HFFc6 (cell line): Measurements from ENCODE around the gene PLEK2. TPM values are rescaled to one million over a fixed set of nuclear protein-coding genes. Genes with fewer than 3 reads are reported as not detected.

Source experiments
- DNase-seq: peaks from one replicate; pipeline ENCODE4 v3.0.0-alpha.2; 2018
- H3K27ac Mint-ChIP-seq: 2 replicates; pipeline ENCODE4 v1.8.0; 2020; ENCODE audit warnings: mild to moderate bottlenecking, mixed read lengths
- H3K27me3 Mint-ChIP-seq: 2 replicates; pipeline ENCODE4 v1.8.0; 2021; ENCODE audit warnings: mild to moderate bottlenecking, moderate library complexity, mixed read lengths; ENCODE audit not compliant: insufficient read depth
- H3K36me3 Mint-ChIP-seq: 2 replicates; pipeline ENCODE4 v1.8.0; 2021; ENCODE audit warnings: low read depth, mixed read lengths
- H3K4me1 Mint-ChIP-seq: 2 replicates; pipeline ENCODE4 v1.8.0; 2020; ENCODE audit warnings: low read depth, mixed read lengths
- H3K4me3 Mint-ChIP-seq: 2 replicates; pipeline ENCODE4 v1.8.0; 2020; ENCODE audit warnings: mild to moderate bottlenecking, moderate library complexity, mixed read lengths
- H3K9me3 Mint-ChIP-seq: 2 replicates; pipeline ENCODE4 v1.8.0; 2020; ENCODE audit warnings: mild to moderate bottlenecking, mixed read lengths
- CTCF ChIP-seq: fragments of 200-600 bp; sonication (generic); IDR thresholded peaks from 2 replicates; pipeline ENCODE4 v1.5.0; 2021; ENCODE audit warnings: antibody characterized with exemption, mild to moderate bottlenecking
- long read RNA-seq: library from polyadenylated mRNA; unstranded; transcript quantifications from one replicate; pipeline ENCODE4 v2.0.0, GENCODE V29; 2019
- total RNA-seq, 6 experiments: library from RNA; stranded (reverse); fragmentation: NEBNext Ultra II Directional; extraction: Animal tissue kit (Norgen Biotek cat#: 25700); gene quantifications; 2 replicates in 1 of 6; 3 replicates in 5 of 6; pipeline ENCODE4 v1.2.3, GENCODE V29; 2021

Gene PLEK2
- total RNA-seq: 10 to 100 TPM in 5 of 6 experiments, 1 to 10 TPM in 1; 8.7 to 23.8 (median 19.5) TPM
- long read RNA-seq, transcript PLEK2-201 (9 exons, 1,549 nt): major isoform, 14 of 22 reads
- long read RNA-seq, partial matches to known transcripts: 2 of 22 reads
- long read RNA-seq, other reads (novel, unspliced or antisense): 6 of 22 reads

- no peak for DNase-seq
- H3K4me3 Mint-ChIP-seq: peak within 1 kb of the TSS; percentile 83
- no peak for TF ChIP-seq CTCF
- peak within 1 kb of the TSS; percentile 67 for H3K27ac Mint-ChIP-seq
- H3K4me1 Mint-ChIP-seq: peaks cover 50% of the 10 kb centered on the region
- H3K9me3 Mint-ChIP-seq: no peaks in the 10 kb centered on the region
- H3K36me3 Mint-ChIP-seq: no peaks in the 10 kb centered on the region
- peaks cover 4% of the 10 kb centered on the region; the same call in 1 of the 2 replicates for H3K27me3 Mint-ChIP-seq
Observed at GRCh38 chr14:67411820-67412421, at the start of gene PLEK2. TSS of gene PLEK2 (minus strand) at chr14:67412165. CDS start at chr14:67412059, 106 bp downstream.

GRCh38 chr14:67461341-67461985, 49.5 kb upstream of the PLEK2 start:
- no peak for TF ChIP-seq CTCF
- Mint-ChIP-seq H3K4me3 (no peak overlapping the region), H3K27ac (no peak overlapping the region), H3K9me3 (no peaks in the 10 kb centered on the region), H3K27me3 (peaks cover 43% of the 10 kb centered on the region), H3K36me3 (no peaks in the 10 kb centered on the region), H3K4me1 (no peaks in the 10 kb centered on the region)
- no peak for DNase-seq

- Mint-ChIP-seq H3K4me1 (no peaks in the 10 kb centered on the region), H3K27ac (no peak overlapping the region), H3K9me3 (no peaks in the 10 kb centered on the region), H3K27me3 (peaks cover 33% of the 10 kb centered on the region), H3K36me3 (no peaks in the 10 kb centered on the region), H3K4me3 (no peak overlapping the region)
- no peak for DNase-seq
- no peak for TF ChIP-seq CTCF
Observed at GRCh38 chr14:67459336-67459735, 47.4 kb upstream of the PLEK2 start.

GRCh38 chr14:67457782-67458181, 45.8 kb upstream of the PLEK2 start:
- Mint-ChIP-seq H3K27ac (no peak overlapping the region), H3K4me3 (no peak overlapping the region), H3K4me1 (no peaks in the 10 kb centered on the region), H3K9me3 (no peaks in the 10 kb centered on the region), H3K36me3 (no peaks in the 10 kb centered on the region), H3K27me3 (peaks cover 42% of the 10 kb centered on the region)
- no peak for DNase-seq
- no peak for TF ChIP-seq CTCF

GRCh38 chr14:67456732-67457131, 44.8 kb upstream of the PLEK2 start:
- H3K36me3 Mint-ChIP-seq: no peaks in the 10 kb centered on the region
- no peaks in the 10 kb centered on the region for H3K9me3 Mint-ChIP-seq
- no peak overlapping the region for H3K4me3 Mint-ChIP-seq
- no peak overlapping the region for H3K27ac Mint-ChIP-seq
- no peak for TF ChIP-seq CTCF
- H3K27me3 Mint-ChIP-seq: peaks cover 43% of the 10 kb centered on the region
- no peak for DNase-seq
- H3K4me1 Mint-ChIP-seq: no peaks in the 10 kb centered on the region
